NCI-H748 treated with DMSO at 0.1 percent for 48 hours (cell line): Measurements from ENCODE around the gene SPG7.

ENCODE experiments used
- DNase-seq: peaks from one replicate; lab custom pipeline; 2025; lab: John Stamatoyannopoulos, UW

Gene SPG7

GRCh38 chr16:89517128-89517527 is 8.9 kb downstream of the SPG7 start:
- no peak for DNase-seq

DNA sequence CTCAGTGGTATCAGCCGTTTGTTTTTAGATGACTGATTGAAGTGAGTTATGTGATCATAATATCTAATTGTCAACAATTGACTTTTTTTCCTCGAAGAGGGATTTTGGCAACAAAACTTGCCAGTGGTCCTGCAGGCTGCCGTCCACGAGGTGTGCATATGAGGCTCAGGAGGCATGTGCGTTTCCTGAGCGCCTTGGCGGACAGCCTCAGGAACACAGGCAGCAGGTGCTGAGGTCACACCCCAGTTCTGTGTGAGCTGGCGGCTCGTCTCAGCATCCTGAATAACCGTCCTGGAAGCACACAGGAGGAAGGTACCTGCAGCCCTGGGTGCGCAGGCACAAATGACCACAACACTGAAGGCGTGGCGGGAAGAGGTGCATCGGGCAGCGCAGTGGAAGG is 11.7 kb downstream of the SPG7 start:
- no peak for DNase-seq

DNA sequence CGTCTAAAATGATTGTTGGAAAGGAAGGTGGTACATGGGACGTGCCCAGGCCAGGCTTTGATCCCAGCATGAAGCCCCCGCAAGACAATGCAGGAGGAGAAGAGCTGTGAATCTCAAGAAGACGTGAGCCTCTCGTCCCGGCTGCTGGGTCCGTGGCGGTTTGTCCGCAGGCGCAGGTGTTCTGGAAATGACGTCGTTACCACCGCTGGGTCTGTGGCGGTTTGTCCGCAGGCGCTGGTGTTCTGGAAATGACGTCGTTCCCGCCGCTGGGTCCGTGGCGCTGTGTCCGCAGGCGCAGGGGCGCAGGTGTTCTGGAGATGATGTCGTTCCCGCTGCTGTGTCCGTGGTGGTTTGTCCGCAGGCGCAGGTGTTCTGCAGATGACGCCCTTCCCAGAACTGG is 14.1 kb downstream of the SPG7 start:
- DNase-seq = no peak

DNA sequence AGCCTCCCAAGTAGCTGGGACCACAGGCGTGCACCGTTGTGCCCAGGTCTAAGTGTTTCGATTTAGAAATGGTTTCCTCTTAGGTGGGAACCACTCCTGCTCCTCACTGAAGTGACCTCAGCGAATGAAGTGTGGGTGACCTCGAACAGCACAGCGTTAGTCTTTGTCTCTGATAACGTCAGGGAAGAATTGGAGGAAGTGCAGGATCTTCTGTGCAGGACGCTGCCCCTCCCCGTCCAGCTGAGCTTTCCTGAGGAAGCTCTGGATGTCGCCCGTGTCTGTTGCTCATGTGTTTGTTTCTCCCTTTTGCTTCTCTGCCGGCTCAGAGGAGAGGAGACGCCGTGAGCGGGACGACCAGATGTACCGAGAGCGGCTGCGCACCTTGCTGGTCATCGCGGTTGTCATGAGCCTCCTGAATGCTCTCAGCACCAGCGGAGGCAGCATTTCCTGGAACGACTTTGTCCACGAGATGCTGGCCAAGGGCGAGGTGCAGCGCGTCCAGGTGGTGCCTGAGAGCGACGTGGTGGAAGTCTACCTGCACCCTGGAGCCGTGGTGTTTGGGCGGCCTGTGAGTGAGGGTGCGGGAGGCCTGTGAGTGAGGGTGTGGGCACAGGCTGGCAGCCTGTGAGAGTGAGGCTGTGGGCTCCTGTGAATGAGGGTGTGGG is 15.6 kb downstream of the SPG7 start:
- no peak for DNase-seq

DNA sequence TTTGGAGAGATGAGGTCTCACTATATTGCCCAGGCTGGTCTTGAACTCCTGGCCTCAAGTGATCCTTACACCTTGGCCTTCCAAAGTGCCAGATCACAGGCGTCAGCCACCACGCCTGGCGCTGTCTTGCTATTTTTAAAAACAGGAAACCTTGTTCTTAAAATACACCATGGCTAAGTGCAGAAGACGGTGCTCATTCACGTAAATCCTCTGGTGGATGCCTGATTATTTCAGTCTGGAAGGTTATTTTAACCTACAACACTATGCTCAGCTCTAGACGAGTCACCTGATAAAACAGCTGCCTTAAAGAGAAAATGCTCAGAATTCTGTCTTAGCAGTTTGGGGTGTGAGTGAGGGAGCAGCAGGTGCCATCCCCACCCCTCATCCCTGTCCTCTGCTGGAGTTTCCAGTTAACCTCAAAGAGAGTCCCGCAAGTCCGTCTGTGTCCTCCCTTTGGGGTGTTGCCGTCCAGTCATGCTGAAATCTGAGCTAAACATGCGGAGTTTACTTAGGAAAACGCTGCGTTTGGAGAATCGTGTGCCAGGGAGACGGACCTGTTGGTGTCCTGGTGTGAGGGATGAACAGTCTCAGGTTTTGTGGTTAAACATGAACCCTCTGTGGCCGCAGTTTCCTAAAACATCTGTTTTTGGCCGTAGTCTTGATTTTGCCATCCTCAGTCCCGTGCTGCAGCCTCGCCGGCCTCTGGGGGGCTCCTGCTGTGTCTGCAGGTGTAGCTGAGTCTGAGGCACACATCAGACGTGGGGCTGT is 17.1 kb downstream of the SPG7 start:
- DNase-seq = no peak

DNA sequence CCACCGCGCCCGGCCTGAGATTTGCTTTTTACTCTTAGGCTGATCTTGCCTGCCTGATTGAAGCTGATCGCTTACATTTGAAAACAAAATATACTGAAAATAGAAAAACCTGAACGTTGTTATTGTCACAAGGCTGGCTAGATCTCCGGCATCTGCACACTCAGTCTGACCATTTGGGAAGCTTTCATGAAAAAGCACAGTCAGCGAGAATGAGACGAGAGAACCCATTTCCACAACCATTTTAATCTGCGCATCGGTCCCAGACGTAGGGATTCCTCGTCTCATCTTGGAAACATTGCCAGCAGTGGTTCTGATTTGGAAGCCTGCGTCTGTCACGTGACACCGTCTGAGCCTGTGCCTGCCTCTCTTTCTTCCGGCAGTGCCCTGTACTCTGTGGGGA is 20.9 kb downstream of the SPG7 start:
- no peak for DNase-seq

DNA sequence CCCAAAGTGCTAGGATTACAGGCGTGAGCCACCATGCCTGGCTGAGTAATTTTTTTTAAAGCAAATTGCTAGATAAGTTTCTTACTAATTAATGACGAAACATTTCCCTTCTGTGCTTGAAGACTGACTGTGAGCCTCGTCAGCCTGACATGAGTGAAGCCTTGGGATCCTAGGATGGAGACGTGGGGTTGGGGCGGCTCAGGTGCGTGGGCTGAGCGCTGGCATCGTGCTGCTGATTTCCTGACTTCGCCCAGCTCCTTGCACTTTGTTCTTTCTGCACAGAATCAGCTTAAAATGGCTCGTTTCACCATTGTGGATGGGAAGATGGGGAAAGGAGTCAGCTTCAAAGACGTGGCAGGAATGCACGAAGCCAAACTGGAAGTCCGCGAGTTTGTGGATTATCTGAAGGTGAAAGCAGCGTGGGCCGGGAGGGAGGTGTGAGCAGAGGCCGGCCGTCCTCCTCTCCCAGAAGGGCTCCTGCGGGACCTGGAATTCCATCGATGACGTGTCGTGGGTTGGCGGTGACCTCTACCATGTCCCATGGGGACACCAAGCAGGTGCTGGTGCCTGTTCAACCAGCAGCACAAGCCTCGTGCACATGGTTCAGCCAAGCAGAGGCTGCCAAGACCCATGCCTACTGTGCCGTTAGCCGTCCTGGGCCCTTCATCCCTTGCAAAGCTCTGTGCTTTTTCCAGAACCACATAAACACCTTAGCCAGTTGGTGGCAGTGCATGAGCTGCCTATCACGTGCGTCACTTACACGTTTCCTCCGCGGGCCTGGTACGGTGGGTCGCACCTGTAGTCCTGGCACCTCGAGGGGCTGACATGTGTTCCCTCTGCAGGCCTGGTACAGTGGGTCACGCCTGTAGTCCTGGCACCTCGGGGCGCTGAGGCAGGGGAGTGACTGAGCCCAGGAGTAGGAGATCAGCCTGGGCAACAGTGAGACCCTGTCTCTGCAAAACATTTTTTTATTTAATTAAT is 22.5 kb downstream of the SPG7 start:
- DNase-seq = no peak

DNA sequence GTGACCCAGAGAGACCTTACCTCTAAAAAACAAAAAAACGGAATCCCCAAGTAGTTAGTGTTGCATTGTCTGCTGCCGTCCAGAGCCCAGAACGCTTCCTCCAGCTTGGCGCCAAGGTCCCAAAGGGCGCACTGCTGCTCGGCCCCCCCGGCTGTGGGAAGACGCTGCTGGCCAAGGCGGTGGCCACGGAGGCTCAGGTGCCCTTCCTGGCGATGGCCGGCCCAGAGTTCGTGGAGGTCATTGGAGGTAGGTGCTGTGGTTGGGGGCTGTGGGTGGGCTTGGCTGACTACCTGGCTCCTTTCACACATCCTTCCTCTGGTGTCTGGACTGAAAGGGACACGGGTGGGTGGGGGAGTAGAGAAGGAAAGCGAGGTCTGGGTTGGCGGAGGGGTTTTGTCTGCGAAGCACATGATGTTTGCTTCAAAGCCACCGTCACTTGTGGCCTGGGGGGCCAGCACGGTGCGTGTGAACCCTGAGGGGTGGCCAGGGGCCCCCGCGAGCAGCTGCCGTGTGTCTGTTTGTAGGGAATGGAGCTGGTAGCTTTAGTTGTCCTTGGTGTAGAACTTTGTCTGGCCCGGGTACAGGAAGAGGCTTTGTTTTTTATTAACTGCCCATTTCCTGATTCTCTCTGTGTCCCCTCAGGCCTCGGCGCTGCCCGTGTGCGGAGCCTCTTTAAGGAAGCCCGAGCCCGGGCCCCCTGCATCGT is 23.8 kb downstream of the SPG7 start:
- no peak for DNase-seq

DNA sequence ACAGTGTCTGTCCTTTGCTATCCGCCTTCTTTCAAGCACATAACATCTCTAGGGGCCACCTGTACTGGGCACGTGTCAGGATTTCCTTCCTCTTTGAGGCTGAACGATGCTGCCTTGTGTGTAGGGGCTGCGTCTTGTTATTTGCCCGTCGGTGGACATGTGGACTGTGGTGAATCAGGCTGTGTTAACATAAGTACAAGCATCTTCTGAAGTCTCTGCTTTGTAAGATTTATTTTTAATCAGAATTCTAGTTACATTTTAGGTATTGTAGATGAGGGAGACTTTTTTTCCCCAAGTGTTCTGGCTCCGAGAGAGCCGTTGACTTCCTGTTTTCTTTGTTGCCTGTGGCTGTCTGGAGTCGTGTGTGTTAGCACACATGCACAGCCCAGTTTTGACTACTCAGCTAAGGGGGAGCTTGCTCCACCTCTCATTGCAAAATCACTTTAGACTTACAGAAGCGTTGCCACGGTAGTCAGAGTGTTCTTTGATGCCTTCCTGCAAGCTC is 26.1 kb downstream of the SPG7 start:
- no peak for DNase-seq

DNA sequence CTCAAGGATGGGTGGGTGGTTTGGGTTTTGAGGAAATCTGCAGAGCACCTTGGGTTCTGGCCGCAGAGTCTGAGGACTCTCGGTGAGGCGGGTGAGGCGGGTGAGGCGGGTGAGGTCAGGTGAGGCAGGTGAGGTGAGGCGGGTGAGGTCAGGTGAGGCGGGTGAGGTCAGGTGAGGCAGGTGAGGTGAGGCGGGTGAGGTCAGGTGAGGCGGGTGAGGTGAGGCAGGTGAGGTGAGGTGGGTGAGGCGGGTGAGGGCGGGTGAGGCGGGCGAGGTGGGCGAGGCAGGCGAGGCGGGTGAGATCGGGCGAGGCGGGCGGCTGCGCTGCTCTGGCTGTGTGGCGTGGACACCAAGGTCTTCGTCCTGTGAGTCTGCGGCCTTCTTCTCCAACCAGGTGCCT is 28.2 kb downstream of the SPG7 start:
- DNase-seq = no peak

- no peak for DNase-seq
These were observed 28.8 kb downstream of the SPG7 start for GRCh38 chr16:89536886-89537548.

- no peak for DNase-seq
These were observed 29.3 kb downstream of the SPG7 start for GRCh38 chr16:89537549-89537925.

- DNase-seq = no peak
These were observed 30.1 kb downstream of the SPG7 start for GRCh38 chr16:89538286-89538685.

- DNase-seq = no peak
These were observed 32.4 kb downstream of the SPG7 start for GRCh38 chr16:89540557-89540956.

GRCh38 chr16:89541792-89542191 is 33.6 kb downstream of the SPG7 start:
- no peak for DNase-seq

DNA sequence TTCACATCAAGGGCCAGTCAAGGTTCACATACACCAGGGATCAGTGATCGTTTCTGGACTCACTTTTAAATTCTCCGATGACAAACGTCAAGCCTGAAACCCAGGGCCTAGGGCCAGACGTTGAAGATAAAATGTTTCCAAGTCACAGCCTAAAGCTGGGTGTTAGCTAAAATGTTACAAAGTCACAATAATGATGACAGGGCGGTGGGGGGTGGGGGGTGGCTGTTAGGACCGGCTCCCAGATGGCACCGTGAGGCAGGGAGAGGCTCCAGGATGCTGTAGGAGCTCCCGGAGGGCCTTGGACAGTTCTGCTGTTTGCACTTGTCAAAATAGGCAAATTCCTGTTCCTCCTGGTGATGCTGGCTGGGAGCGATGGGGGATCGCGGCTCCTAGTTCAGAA is 35.9 kb downstream of the SPG7 start:
- no peak for DNase-seq

- DNase-seq = no peak
These were observed 36.5 kb downstream of the SPG7 start for GRCh38 chr16:89544713-89545043.

DNA sequence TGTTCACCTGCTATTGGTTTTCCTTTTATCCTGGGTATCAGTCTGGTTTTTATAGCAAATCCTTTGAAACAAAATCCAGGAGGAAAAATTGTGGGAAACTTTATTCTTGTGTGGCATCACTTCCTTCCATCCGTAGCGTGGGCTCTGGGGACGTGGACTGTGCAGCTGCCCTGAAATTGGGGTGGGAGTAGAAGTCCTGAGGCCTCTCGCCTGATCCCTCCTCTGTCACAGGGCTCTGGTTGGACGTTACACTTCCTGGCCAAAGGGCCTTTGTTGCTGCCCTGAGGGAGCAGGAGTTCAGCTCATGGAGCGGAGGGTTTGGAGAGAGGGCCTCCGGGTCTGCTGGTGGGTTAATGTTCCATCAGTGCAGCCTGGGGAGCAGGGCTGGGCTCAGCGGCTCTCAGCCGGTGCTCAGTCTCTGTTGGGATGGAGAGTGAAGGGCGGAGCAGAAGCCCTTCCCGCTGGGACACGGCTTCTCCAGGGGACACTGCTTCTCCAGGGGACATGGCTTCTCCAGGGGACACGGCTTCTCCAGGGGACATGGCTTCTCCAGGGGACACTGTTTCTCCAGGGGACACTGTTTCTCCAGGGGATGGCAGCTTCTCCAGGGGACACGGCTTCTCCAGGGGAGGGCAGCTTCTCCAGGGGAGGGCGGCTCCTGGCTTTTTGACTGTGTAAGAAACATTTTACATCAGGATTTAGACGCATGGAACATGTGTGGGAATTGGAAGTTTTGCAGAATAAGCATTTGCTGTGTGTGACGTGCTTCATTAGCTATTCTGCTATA is 37.0 kb downstream of the SPG7 start:
- DNase-seq = no peak

GRCh38 chr16:89545831-89546574 is 37.8 kb downstream of the SPG7 start:
- no peak for DNase-seq

- no peak for DNase-seq
These were observed 38.6 kb downstream of the SPG7 start for GRCh38 chr16:89546781-89547180.
